HepG2 (cell line): Measurements from ENCODE around the gene SOBP. TPM values are rescaled to one million over a fixed set of nuclear protein-coding genes. Genes with fewer than 3 reads are reported as not detected.

Experiments used
- ATAC-seq: fragments of 200-7000 bp; cut with Tn5 transposase; 3 replicates; pipeline ENCODE4 v1.9.1; 2020; ENCODE audit warnings: mild to moderate bottlenecking, moderate library complexity
- BruUV-seq: library from RNA; stranded (reverse); fragments of 400-500 nt; replicated peaks from 2 replicates; lab custom pipeline; 2021; lab: Mats Ljungman, UMichigan
- CTCF ChIA-PET: fragments of 300-600 bp; formaldehyde crosslinking; extraction: SDS; loops from one replicate; lab custom pipeline; 2021; ENCODE audit warnings: low total read pairs, inconsistent platforms, low intra/inter-chr PET ratio; lab: Yijun Ruan, JAX
- POLR2A ChIA-PET: fragments of 350-600 bp; sonication (Branson Sonifier 250); formaldehyde crosslinking; loops from one replicate; lab custom pipeline; 2020; ENCODE audit warnings: antibody characterized with exemption, inconsistent platforms; lab: Yijun Ruan, JAX
- DNase-seq: peaks from one replicate; pipeline ENCODE4 v3.0.0-alpha.2; 2015; ENCODE audit warnings: low spot score
- FAIRE-seq: peaks from 3 replicates; lab custom pipeline; 2011; peaks lifted over from hg19 to GRCh38; lab: Jason Lieb, UNC
- H2AFZ ChIP-seq: one replicate; pipeline ENCODE4 v1.6.1; 2011; ENCODE audit warnings: low read length, inconsistent platforms
- H3K27ac ChIP-seq: fragments of 300-600 bp; 3 replicates; pipeline ENCODE4 v1.8.0; 2011; ENCODE audit warnings: mixed run types, mild to moderate bottlenecking, mixed read lengths, low read length, inconsistent platforms; ENCODE audit not compliant: insufficient read depth; ENCODE audit errors: extremely low read length
- H3K27me3 ChIP-seq, 2 experiments: fragments of 200-600 bp in 1 of 2; 2 replicates in 1 of 2; 3 replicates in 1 of 2; pipeline versions ENCODE4 v1.6.0 to v1.8.0; 2011; ENCODE audit warnings: low read length in 2 of 2, mild to moderate bottlenecking in 2 of 2, moderate library complexity in 2 of 2, inconsistent platforms in 1 of 2; ENCODE audit not compliant: insufficient read depth in 2 of 2, control insufficient read depth in 1 of 2
- H3K36me3 ChIP-seq, 2 experiments: fragments of 200-600 bp in 1 of 2; replicated peaks in 1 of 2; 2 replicates in 1 of 2; 3 replicates in 1 of 2; pipeline versions ENCODE4 v1.5.1 to v1.8.0; 2011; ENCODE audit warnings: low read length in 2 of 2, inconsistent platforms in 1 of 2; ENCODE audit not compliant: insufficient read depth in 2 of 2, control insufficient read depth in 1 of 2
- H3K4me1 ChIP-seq: 2 replicates; pipeline ENCODE4 v1.5.1; 2012; ENCODE audit warnings: low read length, inconsistent platforms; ENCODE audit not compliant: insufficient read depth
- H3K4me2 ChIP-seq: 2 replicates; pipeline ENCODE4 v1.6.0; 2011; ENCODE audit warnings: low read depth, low read length, inconsistent platforms
- H3K4me3 ChIP-seq, 3 experiments: fragments of 200-600 bp in 1 of 3; sonication (generic), shearing (Covaris generic) in 1 of 3; replicated peaks in 1 of 3; 2 replicates each; pipeline ENCODE4 v1.5.1; 2011 to 2016; ENCODE audit warnings: low read length in 3 of 3, inconsistent platforms in 2 of 3, low read depth in 2 of 3, mild to moderate bottlenecking in 2 of 3, control low read depth in 1 of 3, mixed read lengths in 1 of 3; ENCODE audit not compliant: insufficient read depth in 1 of 3
- H3K79me2 ChIP-seq: one replicate; pipeline ENCODE4 v1.6.1; 2011; ENCODE audit warnings: low read length, inconsistent platforms; ENCODE audit not compliant: insufficient read depth
- H3K9ac ChIP-seq: 2 replicates; pipeline ENCODE4 v1.6.0; 2011; ENCODE audit warnings: mild to moderate bottlenecking, low read depth, low read length, inconsistent platforms; ENCODE audit not compliant: insufficient read depth
- H3K9me3 ChIP-seq: 2 replicates; pipeline ENCODE4 v1.5.1; 2012; ENCODE audit warnings: mild to moderate bottlenecking, low read length
- H4K20me1 ChIP-seq: 2 replicates; pipeline ENCODE4 v1.6.0; 2011; ENCODE audit warnings: inconsistent platforms, mild to moderate bottlenecking, low read length, moderate library complexity; ENCODE audit not compliant: insufficient read depth
- MAFF ChIP-seq: IDR thresholded peaks from 2 replicates; pipeline ENCODE4 v1.6.1; 2011; ENCODE audit warnings: low read depth, low read length, improper control_type of control experiment
- MAFK ChIP-seq, 2 experiments: IDR thresholded peaks in 1 of 2; conservative IDR thresholded peaks in 1 of 2; 2 replicates each; pipeline ENCODE4 v1.6.1; 2011; ENCODE audit warnings: improper control_type of control experiment in 2 of 2, low read length in 2 of 2
- PITX1 ChIP-seq: sonication (generic); formaldehyde crosslinking; IDR thresholded peaks from 2 replicates; pipeline ENCODE4 v1.5.1; 2020; ENCODE audit warnings: mild to moderate bottlenecking, missing genetic modification reagents
- SIN3B ChIP-seq: fragments of 150-350 bp; IDR thresholded peaks from 2 replicates; pipeline ENCODE4 v1.6.1; 2014; ENCODE audit warnings: low read length
- ZFX ChIP-seq: sonication (generic); formaldehyde crosslinking; IDR thresholded peaks from 2 replicates; pipeline ENCODE4 v1.4.0; 2020; ENCODE audit warnings: mild to moderate bottlenecking, low read depth, missing genetic modification reagents, moderate library complexity
- ZNF263 ChIP-seq: sonication (generic); formaldehyde crosslinking; IDR thresholded peaks from 2 replicates; pipeline ENCODE4 v1.4.0; 2020; ENCODE audit warnings: missing genetic modification reagents
- ZNF296 ChIP-seq: sonication (generic); formaldehyde crosslinking; conservative IDR thresholded peaks from 2 replicates; pipeline ENCODE4 v1.5.0; 2020; ENCODE audit warnings: mild to moderate bottlenecking, missing genetic modification reagents
- ZNF33B ChIP-seq: sonication (generic); formaldehyde crosslinking; IDR thresholded peaks from 2 replicates; pipeline ENCODE4 v1.5.1; 2020; ENCODE audit warnings: mild to moderate bottlenecking, missing genetic modification reagents
- ZNF577 ChIP-seq: sonication (generic); formaldehyde crosslinking; IDR thresholded peaks from 2 replicates; pipeline ENCODE4 v1.4.0; 2020; ENCODE audit warnings: mild to moderate bottlenecking, low read depth, missing genetic modification reagents, borderline replicate concordance
- ZNF768 ChIP-seq: sonication (generic); formaldehyde crosslinking; IDR thresholded peaks from 2 replicates; pipeline ENCODE4 v1.4.0; 2020; ENCODE audit warnings: missing genetic modification reagents
- WGBS: methylation state at CpG from one replicate; pipeline ENCODE4 v1.1.6; 2017; ENCODE audit warnings: low lambda C conversion rate; 5-methylcytosine and 5-hydroxymethylcytosine counted together
- in situ Hi-C: cut with HindIII; loops from 2 replicates; pipeline ENCODE4 v1.10.0; 2017; ENCODE audit warnings: low pct_unique_long_range_greater_than_20kb; ENCODE audit not compliant: extremely low pct_ligation_motif_present
- intact Hi-C: fragments of 100-400 bp; cut with micrococcal nuclease; formaldehyde crosslinking; loops from one replicate; pipeline ENCODE4 v1.10.0; 2022; ENCODE audit not compliant: unreplicated experiment
- polyA plus RNA-seq, 8 experiments: library from polyadenylated mRNA; depleted of rRNA in 3 of 8; stranded (reverse) in 7 of 8; unstranded in 1 of 8; fragments of >200 nt; fragmentation: Illumina TruSeq in 4 of 8; extraction: Trizol in 4 of 8; gene quantifications; 2 replicates each; pipeline versions ENCODE4 v1.2.1 to v1.2.3, GENCODE V29; 2011 to 2016; ENCODE audit warnings: low read depth in 4 of 8, missing spikeins in 1 of 8, mixed read lengths in 1 of 8; ENCODE audit not compliant: insufficient read depth in 1 of 8
- total RNA-seq, 5 experiments: library from RNA; depleted of rRNA; stranded (reverse); fragments of >200 nt; fragmentation: Illumina TruSeq; extraction: Trizol; gene quantifications; 2 replicates each; pipeline ENCODE4 v1.2.3, GENCODE V29; 2016; ENCODE audit warnings: low read depth in 1 of 5
- TF ChIP-seq, protein P1 (sequence below): sonication (generic); formaldehyde crosslinking; IDR thresholded peaks from 2 replicates; pipeline ENCODE4 v1.4.0; 2020; ENCODE audit warnings: low read depth, mild to moderate bottlenecking, missing genetic modification reagents
- TF ChIP-seq, protein P2 (sequence below): sonication (generic); formaldehyde crosslinking; IDR thresholded peaks from 2 replicates; pipeline ENCODE4 v1.4.0; 2020; ENCODE audit warnings: mild to moderate bottlenecking, missing genetic modification reagents

SOBP gene
- total and polyA plus RNA-seq, 2 of the 13 experiments (the other 11 are each of a cell fraction or from before 2014, with no cell fraction given): 1.5 to 6.9 TPM

DNA sequence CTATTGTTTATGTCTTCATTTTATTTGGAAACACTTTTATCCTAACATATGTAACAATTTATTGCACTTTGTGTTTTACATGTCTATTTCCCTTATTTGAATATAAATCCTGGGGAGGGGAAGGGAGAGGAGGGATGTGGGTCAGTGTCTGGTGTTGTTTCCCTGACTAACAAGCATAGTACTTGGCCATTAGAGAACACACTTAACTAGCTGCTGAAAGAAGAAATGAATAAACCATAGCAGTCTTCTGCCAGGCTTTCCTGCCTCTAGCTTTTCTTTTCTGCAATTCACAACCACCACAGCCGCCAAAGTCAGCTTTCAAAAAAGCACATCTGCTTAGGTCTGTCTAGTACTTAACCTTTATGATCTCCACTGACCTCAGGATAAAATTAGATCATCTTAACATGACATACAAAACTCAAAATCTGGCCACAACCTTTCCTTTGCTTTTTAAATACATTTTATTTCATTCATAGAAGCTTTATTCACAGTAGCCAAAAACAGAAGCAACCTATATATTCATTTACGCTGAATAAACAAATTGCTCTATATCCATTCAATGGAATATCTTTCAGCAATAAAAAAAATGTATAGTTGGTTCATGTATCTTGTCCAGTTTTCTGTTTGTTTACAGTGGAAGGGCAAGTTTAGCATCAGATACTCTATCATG lies 46.8 kb upstream of the SOBP start:
- ATAC-seq: no peak
- FAIRE-seq: no peak
- ChIA-PET POLR2A (no interaction called here), CTCF (no interaction called here)
- H3K27me3 ChIP-seq: no peaks in the 10 kb centered on the region
- no peak overlapping the region for H3K4me3 ChIP-seq
- no peak overlapping the region for H3K9ac ChIP-seq
- no peaks in the 10 kb centered on the region; a peak in 1 of 5 replicates for H3K36me3 ChIP-seq
- no peak overlapping the region for H3K4me2 ChIP-seq
- no peak overlapping the region for H3K27ac ChIP-seq
- intact Hi-C loops: no loop called here
- H3K4me1 ChIP-seq: no peaks in the 10 kb centered on the region
- in situ Hi-C loops: no loop called here
- H4K20me1 ChIP-seq: no peaks in the 10 kb centered on the region
- H3K9me3 ChIP-seq: peaks cover 19% of the 10 kb centered on the region
- peaks cover 10% of the 10 kb centered on the region for H3K79me2 ChIP-seq
- no peak for DNase-seq
- 98% methylated on average over 2 of the region's 2 CpGs for WGBS
- no peak overlapping the region for H2AFZ ChIP-seq
- no peak for TF ChIP-seq ZFX (CRISPR knock-in tag)
- TF ChIP-seq ZNF577 (CRISPR knock-in tag): no peak
- TF ChIP-seq ZNF33B: no peak
- TF ChIP-seq, protein P1, sequence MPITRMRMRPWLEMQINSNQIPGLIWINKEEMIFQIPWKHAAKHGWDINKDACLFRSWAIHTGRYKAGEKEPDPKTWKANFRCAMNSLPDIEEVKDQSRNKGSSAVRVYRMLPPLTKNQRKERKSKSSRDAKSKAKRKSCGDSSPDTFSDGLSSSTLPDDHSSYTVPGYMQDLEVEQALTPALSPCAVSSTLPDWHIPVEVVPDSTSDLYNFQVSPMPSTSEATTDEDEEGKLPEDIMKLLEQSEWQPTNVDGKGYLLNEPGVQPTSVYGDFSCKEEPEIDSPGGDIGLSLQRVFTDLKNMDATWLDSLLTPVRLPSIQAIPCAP: no peak
- no peak for TF ChIP-seq ZNF296 (CRISPR knock-in tag)
- no peak for TF ChIP-seq SIN3B
- TF ChIP-seq MAFF: peak; percentile 52
- TF ChIP-seq, protein P2, sequence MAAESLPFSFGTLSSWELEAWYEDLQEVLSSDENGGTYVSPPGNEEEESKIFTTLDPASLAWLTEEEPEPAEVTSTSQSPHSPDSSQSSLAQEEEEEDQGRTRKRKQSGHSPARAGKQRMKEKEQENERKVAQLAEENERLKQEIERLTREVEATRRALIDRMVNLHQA (CRISPR knock-in tag): no peak
- TF ChIP-seq MAFK (conservative IDR thresholded peaks at IDR 0.05 in 1 of 2, IDR thresholded peaks at IDR 0.05 in 1 of 2; ENCODE audit: low read length in 2 of 2): peak; percentile 21 to 28; a peak in 1 of 4 replicates
- TF ChIP-seq ZNF768 (CRISPR knock-in tag): no peak
- no peak for TF ChIP-seq ZNF263
- TF ChIP-seq PITX1: no peak
- no TSS peak for BruUV-seq
